ENCODE measurements around the gene MTFMT. TPM values are rescaled to one million over a fixed set of nuclear protein-coding genes. Genes with fewer than 3 reads are reported as not detected.

MTFMT gene
- total and polyA plus RNA-seq, 2 experiments from 2014 or later, result 19.0 to 36.0 TPM

DNA sequence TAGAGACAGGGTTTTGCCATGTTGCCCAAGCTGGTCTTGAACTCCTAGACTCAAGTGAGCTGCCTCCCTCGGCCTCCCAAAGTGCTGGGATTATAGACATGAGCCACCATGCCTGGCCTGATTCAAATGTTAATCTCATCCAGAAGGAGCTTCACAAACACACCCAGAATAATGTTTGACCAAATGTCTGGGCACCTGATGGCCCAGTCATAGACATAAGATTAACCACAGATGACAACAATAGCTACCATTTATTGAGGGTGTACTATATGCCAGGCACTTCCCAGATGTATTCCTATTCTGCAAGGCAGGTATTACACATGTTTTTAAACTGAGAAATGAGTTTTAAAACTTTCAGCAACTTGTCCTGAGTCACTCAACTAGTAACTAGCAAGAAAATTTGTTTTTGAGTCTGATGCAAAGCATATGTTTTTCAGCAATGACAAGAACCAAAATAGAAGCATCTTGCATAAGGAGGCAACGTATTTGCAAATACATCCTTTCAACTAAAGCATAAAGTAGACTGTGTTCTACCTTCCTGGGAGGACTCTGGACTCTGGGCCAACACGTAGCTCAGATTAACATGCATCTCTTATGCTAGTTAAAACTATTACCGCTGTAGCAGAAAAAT is 31.6 kb downstream of the MTFMT start:
- no peak overlapping the region for H3K27ac ChIP-seq (ENCODE audit: low read depth)
- no peaks in the 10 kb centered on the region for H3K9me2 ChIP-seq (ENCODE audit: insufficient read depth)
- no peaks in the 10 kb centered on the region for H3K27me3 ChIP-seq (ENCODE audit: insufficient read depth)
- no peaks in the 10 kb centered on the region for H4K20me1 ChIP-seq (replicated peaks; ENCODE audit: insufficient read depth)
- no peaks in the 10 kb centered on the region for H3K4me1 ChIP-seq (ENCODE audit: insufficient read depth)
- H3K27me3 Mint-ChIP-seq (ENCODE audit: insufficient read depth, low read depth, poor library complexity), result peaks cover 2% of the 10 kb centered on the region
- DNase-seq (ENCODE audit: low spot score) (no peak), ATAC-seq (no peak)
- H3K4me1 Mint-ChIP-seq, result no peaks in the 10 kb centered on the region
- H3K4me3 ChIP-seq, result no peak overlapping the region
- H3K27ac Mint-ChIP-seq, result no peak overlapping the region
- H3K4me3 Mint-ChIP-seq, result no peak overlapping the region
- no peak overlapping the region for H2AFZ ChIP-seq
- H3F3A ChIP-seq (replicated peaks; ENCODE audit: low read depth), result no peaks in the 10 kb centered on the region
- TF ChIP-seq POLR2AphosphoS5 (IDR thresholded peaks at IDR 0.05; ENCODE audit: low read depth), result no peak
- H3K79me2 ChIP-seq (replicated peaks; ENCODE audit: insufficient read depth), result no peaks in the 10 kb centered on the region
- H3K4me2 ChIP-seq, result no peak overlapping the region
- no peaks in the 10 kb centered on the region for H3K9me3 Mint-ChIP-seq
- H3K36me3 ChIP-seq (ENCODE audit: insufficient read depth), result no peaks in the 10 kb centered on the region
- H3K36me3 Mint-ChIP-seq (ENCODE audit: low read depth), result peaks cover 4% of the 10 kb centered on the region; the same call in 2 of the 3 replicates

DNA sequence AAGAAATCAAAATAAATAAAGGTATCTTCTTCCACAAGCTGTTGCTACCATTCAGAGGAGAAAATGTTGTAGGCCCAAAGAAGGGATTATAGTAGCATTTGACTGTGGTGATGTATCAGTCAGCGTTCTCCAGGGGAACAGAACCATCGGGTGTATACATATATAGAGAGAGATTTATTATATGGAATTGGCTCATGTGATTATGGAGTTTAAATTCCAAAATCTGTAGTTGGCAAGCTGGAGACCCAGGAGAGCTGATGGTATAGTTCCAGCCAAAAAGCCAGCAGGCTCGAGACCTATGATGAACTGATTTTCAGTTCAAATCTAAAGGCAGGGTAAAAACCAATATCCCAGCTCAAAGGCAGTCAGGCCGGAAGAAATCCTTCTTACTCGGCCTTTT is 32.4 kb downstream of the MTFMT start:
- H3K9me3 Mint-ChIP-seq, result no peaks in the 10 kb centered on the region
- Histone ChIP-seq H3K4me3 (no peak overlapping the region), H3F3A (replicated peaks; ENCODE audit: low read depth) (no peaks in the 10 kb centered on the region), H3K36me3 (ENCODE audit: insufficient read depth) (no peaks in the 10 kb centered on the region), H3K27me3 (ENCODE audit: insufficient read depth) (no peaks in the 10 kb centered on the region), H3K79me2 (replicated peaks; ENCODE audit: insufficient read depth) (no peaks in the 10 kb centered on the region), H4K20me1 (replicated peaks; ENCODE audit: insufficient read depth) (no peaks in the 10 kb centered on the region), H3K27ac (ENCODE audit: low read depth) (no peak overlapping the region), H3K9me2 (ENCODE audit: insufficient read depth) (no peaks in the 10 kb centered on the region), H3K4me2 (no peak overlapping the region), H3K4me1 (ENCODE audit: insufficient read depth) (no peaks in the 10 kb centered on the region), H2AFZ (no peak overlapping the region)
- no peak overlapping the region for H3K4me3 Mint-ChIP-seq
- no peak for TF ChIP-seq POLR2AphosphoS5 (IDR thresholded peaks at IDR 0.05; ENCODE audit: low read depth)
- no peak for TF ChIP-seq CTCF (conservative IDR thresholded peaks at IDR 0.05; ENCODE audit: low read depth in 2 of 2)
- TF ChIP-seq, protein P1, sequence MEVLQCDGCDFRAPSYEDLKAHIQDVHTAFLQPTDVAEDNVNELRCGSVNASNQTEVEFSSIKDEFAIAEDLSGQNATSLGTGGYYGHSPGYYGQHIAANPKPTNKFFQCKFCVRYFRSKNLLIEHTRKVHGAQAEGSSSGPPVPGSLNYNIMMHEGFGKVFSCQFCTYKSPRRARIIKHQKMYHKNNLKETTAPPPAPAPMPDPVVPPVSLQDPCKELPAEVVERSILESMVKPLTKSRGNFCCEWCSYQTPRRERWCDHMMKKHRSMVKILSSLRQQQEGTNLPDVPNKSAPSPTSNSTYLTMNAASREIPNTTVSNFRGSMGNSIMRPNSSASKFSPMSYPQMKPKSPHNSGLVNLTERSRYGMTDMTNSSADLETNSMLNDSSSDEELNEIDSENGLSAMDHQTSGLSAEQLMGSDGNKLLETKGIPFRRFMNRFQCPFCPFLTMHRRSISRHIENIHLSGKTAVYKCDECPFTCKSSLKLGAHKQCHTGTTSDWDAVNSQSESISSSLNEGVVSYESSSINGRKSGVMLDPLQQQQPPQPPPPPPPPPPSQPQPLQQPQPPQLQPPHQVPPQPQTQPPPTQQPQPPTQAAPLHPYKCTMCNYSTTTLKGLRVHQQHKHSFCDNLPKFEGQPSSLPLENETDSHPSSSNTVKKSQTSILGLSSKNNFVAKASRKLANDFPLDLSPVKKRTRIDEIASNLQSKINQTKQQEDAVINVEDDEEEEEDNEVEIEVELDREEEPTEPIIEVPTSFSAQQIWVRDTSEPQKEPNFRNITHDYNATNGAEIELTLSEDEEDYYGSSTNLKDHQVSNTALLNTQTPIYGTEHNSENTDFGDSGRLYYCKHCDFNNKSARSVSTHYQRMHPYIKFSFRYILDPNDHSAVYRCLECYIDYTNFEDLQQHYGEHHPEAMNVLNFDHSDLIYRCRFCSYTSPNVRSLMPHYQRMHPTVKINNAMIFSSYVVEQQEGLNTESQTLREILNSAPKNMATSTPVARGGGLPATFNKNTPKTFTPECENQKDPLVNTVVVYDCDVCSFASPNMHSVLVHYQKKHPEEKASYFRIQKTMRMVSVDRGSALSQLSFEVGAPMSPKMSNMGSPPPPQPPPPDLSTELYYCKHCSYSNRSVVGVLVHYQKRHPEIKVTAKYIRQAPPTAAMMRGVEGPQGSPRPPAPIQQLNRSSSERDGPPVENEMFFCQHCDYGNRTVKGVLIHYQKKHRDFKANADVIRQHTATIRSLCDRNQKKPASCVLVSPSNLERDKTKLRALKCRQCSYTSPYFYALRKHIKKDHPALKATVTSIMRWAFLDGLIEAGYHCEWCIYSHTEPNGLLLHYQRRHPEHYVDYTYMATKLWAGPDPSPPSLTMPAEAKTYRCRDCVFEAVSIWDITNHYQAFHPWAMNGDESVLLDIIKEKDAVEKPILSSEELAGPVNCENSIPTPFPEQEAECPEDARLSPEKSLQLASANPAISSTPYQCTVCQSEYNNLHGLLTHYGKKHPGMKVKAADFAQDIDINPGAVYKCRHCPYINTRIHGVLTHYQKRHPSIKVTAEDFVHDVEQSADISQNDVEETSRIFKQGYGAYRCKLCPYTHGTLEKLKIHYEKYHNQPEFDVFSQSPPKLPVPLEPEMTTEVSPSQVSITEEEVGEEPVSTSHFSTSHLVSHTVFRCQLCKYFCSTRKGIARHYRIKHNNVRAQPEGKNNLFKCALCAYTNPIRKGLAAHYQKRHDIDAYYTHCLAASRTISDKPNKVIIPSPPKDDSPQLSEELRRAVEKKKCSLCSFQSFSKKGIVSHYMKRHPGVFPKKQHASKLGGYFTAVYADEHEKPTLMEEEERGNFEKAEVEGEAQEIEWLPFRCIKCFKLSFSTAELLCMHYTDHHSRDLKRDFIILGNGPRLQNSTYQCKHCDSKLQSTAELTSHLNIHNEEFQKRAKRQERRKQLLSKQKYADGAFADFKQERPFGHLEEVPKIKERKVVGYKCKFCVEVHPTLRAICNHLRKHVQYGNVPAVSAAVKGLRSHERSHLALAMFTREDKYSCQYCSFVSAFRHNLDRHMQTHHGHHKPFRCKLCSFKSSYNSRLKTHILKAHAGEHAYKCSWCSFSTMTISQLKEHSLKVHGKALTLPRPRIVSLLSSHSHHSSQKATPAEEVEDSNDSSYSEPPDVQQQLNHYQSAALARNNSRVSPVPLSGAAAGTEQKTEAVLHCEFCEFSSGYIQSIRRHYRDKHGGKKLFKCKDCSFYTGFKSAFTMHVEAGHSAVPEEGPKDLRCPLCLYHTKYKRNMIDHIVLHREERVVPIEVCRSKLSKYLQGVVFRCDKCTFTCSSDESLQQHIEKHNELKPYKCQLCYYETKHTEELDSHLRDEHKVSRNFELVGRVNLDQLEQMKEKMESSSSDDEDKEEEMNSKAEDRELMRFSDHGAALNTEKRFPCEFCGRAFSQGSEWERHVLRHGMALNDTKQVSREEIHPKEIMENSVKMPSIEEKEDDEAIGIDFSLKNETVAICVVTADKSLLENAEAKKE (CRISPR knock-in tag; IDR thresholded peaks at IDR 0.05), result no peak
- TF ChIP-seq EZH2 (IDR thresholded peaks at IDR 0.05; ENCODE audit: low read depth, unreplicated experiment), result no peak
- TF ChIP-seq ZNF114 (CRISPR knock-in tag; IDR thresholded peaks at IDR 0.05), result no peak
- TF ChIP-seq, protein P2, sequence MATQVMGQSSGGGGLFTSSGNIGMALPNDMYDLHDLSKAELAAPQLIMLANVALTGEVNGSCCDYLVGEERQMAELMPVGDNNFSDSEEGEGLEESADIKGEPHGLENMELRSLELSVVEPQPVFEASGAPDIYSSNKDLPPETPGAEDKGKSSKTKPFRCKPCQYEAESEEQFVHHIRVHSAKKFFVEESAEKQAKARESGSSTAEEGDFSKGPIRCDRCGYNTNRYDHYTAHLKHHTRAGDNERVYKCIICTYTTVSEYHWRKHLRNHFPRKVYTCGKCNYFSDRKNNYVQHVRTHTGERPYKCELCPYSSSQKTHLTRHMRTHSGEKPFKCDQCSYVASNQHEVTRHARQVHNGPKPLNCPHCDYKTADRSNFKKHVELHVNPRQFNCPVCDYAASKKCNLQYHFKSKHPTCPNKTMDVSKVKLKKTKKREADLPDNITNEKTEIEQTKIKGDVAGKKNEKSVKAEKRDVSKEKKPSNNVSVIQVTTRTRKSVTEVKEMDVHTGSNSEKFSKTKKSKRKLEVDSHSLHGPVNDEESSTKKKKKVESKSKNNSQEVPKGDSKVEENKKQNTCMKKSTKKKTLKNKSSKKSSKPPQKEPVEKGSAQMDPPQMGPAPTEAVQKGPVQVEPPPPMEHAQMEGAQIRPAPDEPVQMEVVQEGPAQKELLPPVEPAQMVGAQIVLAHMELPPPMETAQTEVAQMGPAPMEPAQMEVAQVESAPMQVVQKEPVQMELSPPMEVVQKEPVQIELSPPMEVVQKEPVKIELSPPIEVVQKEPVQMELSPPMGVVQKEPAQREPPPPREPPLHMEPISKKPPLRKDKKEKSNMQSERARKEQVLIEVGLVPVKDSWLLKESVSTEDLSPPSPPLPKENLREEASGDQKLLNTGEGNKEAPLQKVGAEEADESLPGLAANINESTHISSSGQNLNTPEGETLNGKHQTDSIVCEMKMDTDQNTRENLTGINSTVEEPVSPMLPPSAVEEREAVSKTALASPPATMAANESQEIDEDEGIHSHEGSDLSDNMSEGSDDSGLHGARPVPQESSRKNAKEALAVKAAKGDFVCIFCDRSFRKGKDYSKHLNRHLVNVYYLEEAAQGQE (IDR thresholded peaks at IDR 0.05; ENCODE audit: unreplicated experiment), result no peak
- no peak for TF ChIP-seq STAT1 (IDR thresholded peaks at IDR 0.05; ENCODE audit: unreplicated experiment)
- no peak for TF ChIP-seq NANOG (IDR thresholded peaks at IDR 0.05; ENCODE audit: borderline replicate concordance)
- TF ChIP-seq, protein P3, sequence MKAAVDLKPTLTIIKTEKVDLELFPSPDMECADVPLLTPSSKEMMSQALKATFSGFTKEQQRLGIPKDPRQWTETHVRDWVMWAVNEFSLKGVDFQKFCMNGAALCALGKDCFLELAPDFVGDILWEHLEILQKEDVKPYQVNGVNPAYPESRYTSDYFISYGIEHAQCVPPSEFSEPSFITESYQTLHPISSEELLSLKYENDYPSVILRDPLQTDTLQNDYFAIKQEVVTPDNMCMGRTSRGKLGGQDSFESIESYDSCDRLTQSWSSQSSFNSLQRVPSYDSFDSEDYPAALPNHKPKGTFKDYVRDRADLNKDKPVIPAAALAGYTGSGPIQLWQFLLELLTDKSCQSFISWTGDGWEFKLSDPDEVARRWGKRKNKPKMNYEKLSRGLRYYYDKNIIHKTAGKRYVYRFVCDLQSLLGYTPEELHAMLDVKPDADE (IDR thresholded peaks at IDR 0.05), result no peak
- H3K4me1 Mint-ChIP-seq, result no peaks in the 10 kb centered on the region
- no peak for DNase-seq (ENCODE audit: low spot score)
- no peaks in the 10 kb centered on the region for H3K36me3 Mint-ChIP-seq (ENCODE audit: low read depth)
- ATAC-seq, result no peak
- peaks cover 2% of the 10 kb centered on the region for H3K27me3 Mint-ChIP-seq (ENCODE audit: insufficient read depth, low read depth, poor library complexity)
- H3K27ac Mint-ChIP-seq, result no peak overlapping the region
